RWPE2 (cell line): ENCODE measurements around the gene ZNF236.

Experiments
- ATAC-seq: fragments of 200-7000 bp; cut with Tn5 transposase; 3 replicates; pipeline ENCODE4 v1.9.1; 2021; ENCODE audit warnings: low read depth
- DNase-seq: peaks from one replicate; pipeline ENCODE4 v3.0.0-alpha.2; 2020; ENCODE audit warnings: low spot score
- H3K27ac ChIP-seq: fragments of 450-650 bp; 2 replicates; pipeline ENCODE4 v1.5.1; 2017; ENCODE audit warnings: mild to moderate bottlenecking; ENCODE audit not compliant: poor library complexity, severe bottlenecking
- H3K27me3 ChIP-seq: fragments of 250-450 bp; sonication (Bioruptor Pico); 2 replicates; pipeline ENCODE4 v1.5.1; 2021; ENCODE audit warnings: mild to moderate bottlenecking, moderate library complexity; ENCODE audit not compliant: insufficient read depth, poor library complexity, severe bottlenecking
- H3K36me3 ChIP-seq: fragments of 250-450 bp; sonication (Bioruptor Pico); 2 replicates; pipeline ENCODE4 v1.5.1; 2020; ENCODE audit warnings: low read depth, mild to moderate bottlenecking, moderate library complexity
- H3K4me1 ChIP-seq: fragments of 250-450 bp; sonication (Bioruptor Pico); 2 replicates; pipeline ENCODE4 v1.5.1; 2021; ENCODE audit warnings: mild to moderate bottlenecking, moderate library complexity; ENCODE audit not compliant: insufficient read depth, poor library complexity, severe bottlenecking
- H3K4me3 ChIP-seq: fragments of 250-450 bp; sonication (Bioruptor Pico); 2 replicates; pipeline ENCODE4 v1.5.1; 2021; ENCODE audit warnings: mild to moderate bottlenecking, moderate library complexity; ENCODE audit not compliant: severe bottlenecking
- H3K9me3 ChIP-seq: fragments of 250-450 bp; sonication (Bioruptor Pico); 2 replicates; pipeline ENCODE4 v1.5.1; 2021; ENCODE audit warnings: mild to moderate bottlenecking, moderate library complexity; ENCODE audit not compliant: severe bottlenecking
- TF ChIP-seq, protein P1 (sequence below): fragments of 450-650 bp; IDR thresholded peaks from one replicate; pipeline ENCODE4 v1.5.1; 2017; ENCODE audit warnings: mild to moderate bottlenecking, moderate library complexity; ENCODE audit not compliant: poor library complexity, severe bottlenecking

Gene ZNF236

DNA sequence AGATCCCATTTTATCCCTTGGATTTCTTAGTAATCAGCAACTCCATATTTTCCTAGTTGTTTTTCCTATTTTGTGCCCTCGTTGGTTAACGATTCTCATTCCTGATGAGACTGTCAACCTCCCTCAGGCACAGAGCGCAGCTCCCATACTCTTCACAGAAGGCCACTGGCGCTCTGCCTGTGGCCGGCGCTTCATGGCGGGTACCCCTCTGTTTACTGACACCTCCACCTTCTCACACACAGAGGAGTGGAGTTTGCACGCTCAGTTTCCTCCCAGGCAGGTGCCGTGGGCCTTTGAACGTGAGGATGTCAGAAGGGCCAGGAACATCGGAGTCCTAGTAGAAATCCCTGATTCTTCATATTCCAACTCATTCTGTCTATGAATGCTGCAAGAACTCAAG lies 171.2 kb downstream of the ZNF236 start:
- Histone ChIP-seq H3K4me3 (no peak overlapping the region), H3K36me3 (no peaks in the 10 kb centered on the region), H3K27ac (no peak overlapping the region), H3K27me3 (no peaks in the 10 kb centered on the region), H3K9me3 (no peaks in the 10 kb centered on the region), H3K4me1 (no peaks in the 10 kb centered on the region)
- no peak for DNase-seq
- TF ChIP-seq, protein P1, sequence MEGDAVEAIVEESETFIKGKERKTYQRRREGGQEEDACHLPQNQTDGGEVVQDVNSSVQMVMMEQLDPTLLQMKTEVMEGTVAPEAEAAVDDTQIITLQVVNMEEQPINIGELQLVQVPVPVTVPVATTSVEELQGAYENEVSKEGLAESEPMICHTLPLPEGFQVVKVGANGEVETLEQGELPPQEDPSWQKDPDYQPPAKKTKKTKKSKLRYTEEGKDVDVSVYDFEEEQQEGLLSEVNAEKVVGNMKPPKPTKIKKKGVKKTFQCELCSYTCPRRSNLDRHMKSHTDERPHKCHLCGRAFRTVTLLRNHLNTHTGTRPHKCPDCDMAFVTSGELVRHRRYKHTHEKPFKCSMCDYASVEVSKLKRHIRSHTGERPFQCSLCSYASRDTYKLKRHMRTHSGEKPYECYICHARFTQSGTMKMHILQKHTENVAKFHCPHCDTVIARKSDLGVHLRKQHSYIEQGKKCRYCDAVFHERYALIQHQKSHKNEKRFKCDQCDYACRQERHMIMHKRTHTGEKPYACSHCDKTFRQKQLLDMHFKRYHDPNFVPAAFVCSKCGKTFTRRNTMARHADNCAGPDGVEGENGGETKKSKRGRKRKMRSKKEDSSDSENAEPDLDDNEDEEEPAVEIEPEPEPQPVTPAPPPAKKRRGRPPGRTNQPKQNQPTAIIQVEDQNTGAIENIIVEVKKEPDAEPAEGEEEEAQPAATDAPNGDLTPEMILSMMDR = no peak
- no peak for ATAC-seq

DNA sequence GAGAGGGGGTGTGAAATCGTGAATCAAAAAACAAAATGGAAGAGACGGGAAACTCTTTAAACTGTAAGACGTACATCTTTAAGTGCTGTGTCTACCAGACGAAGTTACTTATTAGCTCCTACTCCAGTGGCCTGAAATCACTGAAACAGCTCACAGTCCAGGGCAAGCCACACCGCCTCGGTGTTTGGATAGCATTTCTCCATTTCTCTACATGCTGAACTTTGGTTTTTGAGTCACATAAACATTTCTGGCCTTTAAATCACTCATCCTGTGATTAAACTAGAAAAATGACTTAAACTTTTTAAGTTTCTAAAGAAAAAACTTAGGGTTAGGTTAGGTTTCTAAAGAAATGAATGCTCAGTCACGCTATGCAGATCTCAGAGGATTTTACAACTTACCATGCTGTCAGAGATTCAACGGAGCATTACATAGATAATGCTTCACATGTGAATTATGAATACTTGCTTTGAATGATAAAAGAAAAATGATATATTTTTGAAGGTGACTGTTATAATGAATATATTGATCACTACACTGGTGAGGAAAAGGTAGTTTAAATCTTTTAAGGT lies 171.8 kb downstream of the ZNF236 start:
- Histone ChIP-seq H3K27ac (no peak overlapping the region), H3K9me3 (no peaks in the 10 kb centered on the region), H3K4me1 (no peaks in the 10 kb centered on the region), H3K27me3 (no peaks in the 10 kb centered on the region), H3K4me3 (no peak overlapping the region), H3K36me3 (no peaks in the 10 kb centered on the region)
- TF ChIP-seq, protein P1 = no peak
- no peak for ATAC-seq
- no peak for DNase-seq

DNA sequence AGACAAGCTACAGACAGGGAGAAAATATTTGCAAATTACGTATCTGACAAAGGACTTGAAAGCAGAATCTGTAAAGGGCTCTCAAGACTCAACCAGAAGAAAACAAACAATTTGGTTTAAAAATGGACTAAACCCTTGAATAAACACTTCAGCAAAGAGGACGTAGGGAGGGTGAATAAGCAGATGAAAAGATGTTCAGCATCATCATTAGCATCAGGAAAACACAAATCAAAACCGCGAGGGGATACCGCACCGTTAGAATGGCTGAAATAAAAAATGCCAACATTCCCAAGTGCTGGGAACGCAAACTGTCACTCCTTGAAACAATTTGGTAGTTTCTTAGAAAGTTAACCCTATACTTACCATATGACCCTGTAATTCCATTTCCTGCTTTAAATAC lies 173.5 kb downstream of the ZNF236 start:
- Histone ChIP-seq H3K36me3 (no peaks in the 10 kb centered on the region), H3K27ac (no peak overlapping the region), H3K4me1 (no peaks in the 10 kb centered on the region), H3K4me3 (no peak overlapping the region), H3K27me3 (no peaks in the 10 kb centered on the region), H3K9me3 (no peaks in the 10 kb centered on the region)
- no peak for ATAC-seq
- DNase-seq = no peak
- TF ChIP-seq, protein P1 = no peak

DNA sequence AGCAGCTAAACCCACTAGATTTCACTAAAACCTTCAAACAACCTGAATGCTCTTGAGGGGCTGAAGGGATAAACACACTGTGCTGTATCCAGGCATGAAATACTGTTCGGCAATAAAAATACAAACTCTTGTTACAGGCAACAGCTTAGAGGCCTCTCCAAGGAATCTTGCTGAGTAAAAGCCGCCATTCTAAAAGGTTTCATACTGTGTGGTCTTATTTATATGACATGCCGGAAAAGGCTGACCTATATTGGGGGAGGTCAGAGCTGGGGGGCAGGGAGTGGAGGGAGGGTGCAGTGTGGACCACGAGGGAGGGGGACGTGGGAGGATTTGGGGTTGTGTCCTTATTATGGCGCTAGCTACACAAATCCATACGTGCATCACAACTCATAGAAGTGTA lies 174.1 kb downstream of the ZNF236 start:
- no peak for DNase-seq
- TF ChIP-seq, protein P1 = no peak
- H3K27ac ChIP-seq = no peak overlapping the region
- ATAC-seq = no peak
- no peaks in the 10 kb centered on the region for H3K9me3 ChIP-seq
- H3K4me3 ChIP-seq = no peak overlapping the region
- no peaks in the 10 kb centered on the region for H3K4me1 ChIP-seq
- no peaks in the 10 kb centered on the region for H3K36me3 ChIP-seq
- H3K27me3 ChIP-seq = no peaks in the 10 kb centered on the region

DNA sequence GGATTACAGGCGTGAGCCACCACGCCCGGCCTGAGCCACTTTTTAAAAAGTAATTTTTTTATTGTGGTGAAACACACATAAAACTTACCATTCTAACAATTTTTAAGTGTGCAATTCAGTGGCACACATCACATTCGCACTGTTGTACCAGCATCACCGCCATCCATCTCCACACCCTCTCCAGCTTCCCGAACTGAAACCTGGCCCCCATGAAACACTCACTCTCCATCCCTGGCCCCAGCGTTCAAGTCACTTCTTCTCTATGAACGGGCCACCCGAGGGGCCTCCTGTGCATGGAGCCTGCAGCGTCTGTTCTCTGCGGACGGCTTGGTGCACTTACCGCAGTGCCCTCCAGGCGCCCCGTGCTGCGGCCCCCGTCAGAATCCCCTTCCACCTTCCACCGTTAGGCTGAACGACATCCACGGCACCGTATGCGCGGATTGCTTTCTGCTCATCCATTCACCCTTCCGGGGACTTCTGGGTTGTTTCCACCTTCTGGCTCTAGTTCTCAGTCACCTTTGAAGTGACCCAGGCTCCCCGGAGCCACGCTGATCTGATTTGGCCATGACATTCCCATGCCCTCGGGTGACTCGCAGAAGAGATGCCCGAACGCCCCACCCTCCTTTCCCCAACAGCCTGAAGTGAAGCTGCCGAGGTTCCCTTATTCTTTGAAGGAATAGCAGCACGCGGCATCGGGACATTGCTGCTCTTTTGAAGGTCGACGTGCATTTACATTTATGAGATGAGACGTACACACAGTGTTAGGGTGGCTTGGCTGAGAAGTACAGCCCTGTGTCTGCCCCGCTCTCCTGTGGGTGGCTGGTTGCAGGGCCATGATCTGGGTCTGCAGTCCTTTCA lies 175.8 kb downstream of the ZNF236 start:
- Histone ChIP-seq H3K9me3 (no peaks in the 10 kb centered on the region), H3K27me3 (no peaks in the 10 kb centered on the region), H3K27ac (no peak overlapping the region), H3K4me3 (no peak overlapping the region), H3K4me1 (no peaks in the 10 kb centered on the region), H3K36me3 (no peaks in the 10 kb centered on the region)
- peak; percentile 44 for DNase-seq
- ATAC-seq = no peak
- TF ChIP-seq, protein P1 = no peak
